HG02870 (cell line): ENCODE data around the gene GABRB2.

Experiments
- ATAC-seq: cut with Tn5 transposase; IDR thresholded peaks from one replicate; pipeline ENCODE4 v1.9.1; 2021; ENCODE audit warnings: mild to moderate bottlenecking, moderate library complexity; ENCODE audit not compliant: unreplicated experiment

GABRB2 gene

GRCh38 chr5:161391724-161392123, 154.8 kb downstream of the GABRB2 start:
- no peak for ATAC-seq

- no peak for ATAC-seq
These were observed 155.5 kb downstream of the GABRB2 start for GRCh38 chr5:161391016-161391415.

- ATAC-seq: no peak
These were observed 159.4 kb downstream of the GABRB2 start for GRCh38 chr5:161387121-161387520.

GRCh38 chr5:161385027-161385426, 161.5 kb downstream of the GABRB2 start:
- ATAC-seq: no peak

GRCh38 chr5:161382685-161383084, 163.8 kb downstream of the GABRB2 start:
- ATAC-seq: no peak

- ATAC-seq: no peak
These were observed 166.0 kb downstream of the GABRB2 start for GRCh38 chr5:161380486-161380885.

GRCh38 chr5:161378701-161379100, 167.8 kb downstream of the GABRB2 start:
- no peak for ATAC-seq

- no peak for ATAC-seq
These were observed 170.5 kb downstream of the GABRB2 start for GRCh38 chr5:161376034-161376433.

- ATAC-seq: peak; percentile 22
These were observed 173.2 kb downstream of the GABRB2 start for GRCh38 chr5:161373345-161373707.

- ATAC-seq: peak; percentile 76
These were observed 173.7 kb downstream of the GABRB2 start for GRCh38 chr5:161372682-161373344.

GRCh38 chr5:161369022-161369421, 177.5 kb downstream of the GABRB2 start:
- ATAC-seq: no peak

- ATAC-seq: no peak
These were observed 188.1 kb downstream of the GABRB2 start for GRCh38 chr5:161358446-161358845.

GRCh38 chr5:161344234-161344633, 202.3 kb downstream of the GABRB2 start:
- no peak for ATAC-seq

- no peak for ATAC-seq
These were observed 203.6 kb downstream of the GABRB2 start for GRCh38 chr5:161342886-161343285.

GRCh38 chr5:161340012-161340411, 206.5 kb downstream of the GABRB2 start:
- no peak for ATAC-seq

GRCh38 chr5:161333194-161333880, 213.2 kb downstream of the GABRB2 start:
- ATAC-seq: no peak

- no peak for ATAC-seq
These were observed 214.2 kb downstream of the GABRB2 start for GRCh38 chr5:161332343-161332742.

- no peak for ATAC-seq
These were observed 232.5 kb downstream of the GABRB2 start for GRCh38 chr5:161314033-161314432.

- ATAC-seq: no peak
These were observed 233.6 kb downstream of the GABRB2 start for GRCh38 chr5:161312882-161313281.

- no peak for ATAC-seq
These were observed 234.6 kb downstream of the GABRB2 start for GRCh38 chr5:161311965-161312364.

- peak; percentile 92 for ATAC-seq
These were observed 235.3 kb downstream of the GABRB2 start for GRCh38 chr5:161311146-161311708.

- no peak for ATAC-seq
These were observed 240.1 kb downstream of the GABRB2 start for GRCh38 chr5:161306351-161306995.
